A673 (cell line): ENCODE results near the gene CKB.

Experiments
- EZH2 ChIP-seq: fragments of 200-600 bp; sonication (generic); IDR thresholded peaks from 2 replicates; pipeline ENCODE4 v1.6.1; 2017; ENCODE audit warnings: borderline replicate concordance, low read depth, mild to moderate bottlenecking, mixed read lengths, antibody characterized with exemption, low read length; ENCODE audit not compliant: poor library complexity, severe bottlenecking
- TF ChIP-seq, protein P1 (sequence below): fragments of 300-800, 200-600 bp; sonication (generic); conservative IDR thresholded peaks from 2 replicates; pipeline ENCODE4 v1.5.1; 2017; ENCODE audit warnings: low read depth, mild to moderate bottlenecking, antibody characterized with exemption, low read length, moderate library complexity, mixed read lengths

DNA sequence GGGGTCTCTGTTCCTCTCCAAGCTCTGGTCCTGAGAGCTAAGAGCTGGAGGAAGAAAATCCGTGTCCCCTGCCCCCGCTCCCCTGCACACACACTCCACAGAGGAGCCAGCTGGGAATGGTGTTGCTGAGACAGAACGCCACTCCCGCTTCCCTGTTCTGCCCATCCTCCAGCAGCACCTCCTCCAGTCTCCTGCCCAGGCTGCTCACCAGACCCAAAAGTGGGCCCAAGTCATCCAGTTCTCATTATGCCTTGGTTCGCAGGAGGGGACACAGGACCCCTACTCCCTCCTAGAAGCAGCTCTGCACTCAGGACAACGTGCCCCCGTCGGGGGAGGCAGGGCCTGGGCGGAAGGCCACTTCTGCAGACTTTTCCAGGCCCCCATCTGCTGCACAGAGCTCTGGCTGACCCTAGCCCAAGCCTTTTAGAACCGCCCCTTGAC lies 5.5 kb upstream of the CKB start:
- TF ChIP-seq, protein P1, sequence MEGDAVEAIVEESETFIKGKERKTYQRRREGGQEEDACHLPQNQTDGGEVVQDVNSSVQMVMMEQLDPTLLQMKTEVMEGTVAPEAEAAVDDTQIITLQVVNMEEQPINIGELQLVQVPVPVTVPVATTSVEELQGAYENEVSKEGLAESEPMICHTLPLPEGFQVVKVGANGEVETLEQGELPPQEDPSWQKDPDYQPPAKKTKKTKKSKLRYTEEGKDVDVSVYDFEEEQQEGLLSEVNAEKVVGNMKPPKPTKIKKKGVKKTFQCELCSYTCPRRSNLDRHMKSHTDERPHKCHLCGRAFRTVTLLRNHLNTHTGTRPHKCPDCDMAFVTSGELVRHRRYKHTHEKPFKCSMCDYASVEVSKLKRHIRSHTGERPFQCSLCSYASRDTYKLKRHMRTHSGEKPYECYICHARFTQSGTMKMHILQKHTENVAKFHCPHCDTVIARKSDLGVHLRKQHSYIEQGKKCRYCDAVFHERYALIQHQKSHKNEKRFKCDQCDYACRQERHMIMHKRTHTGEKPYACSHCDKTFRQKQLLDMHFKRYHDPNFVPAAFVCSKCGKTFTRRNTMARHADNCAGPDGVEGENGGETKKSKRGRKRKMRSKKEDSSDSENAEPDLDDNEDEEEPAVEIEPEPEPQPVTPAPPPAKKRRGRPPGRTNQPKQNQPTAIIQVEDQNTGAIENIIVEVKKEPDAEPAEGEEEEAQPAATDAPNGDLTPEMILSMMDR, result no peak
- TF ChIP-seq EZH2, result no peak
